ENCODE results near the gene NEDD9.

NEDD9 gene

GRCh38 chr6:11174242-11174611 lies 58.2 kb downstream of the NEDD9 start:
- TF ChIP-seq CTCF (IDR thresholded peaks at IDR 0.05) (no peak), ZFX (IDR thresholded peaks at IDR 0.05; ENCODE audit: borderline replicate concordance) (no peak)
- no peak overlapping the region for H3K27ac ChIP-seq

GRCh38 chr6:11172501-11173327 lies 59.8 kb downstream of the NEDD9 start:
- TF ChIP-seq CTCF (IDR thresholded peaks at IDR 0.05) (peak; percentile 93), ZFX (IDR thresholded peaks at IDR 0.05; ENCODE audit: borderline replicate concordance) (no peak)
- H3K27ac ChIP-seq = no peak overlapping the region

- no peak overlapping the region for H3K27ac ChIP-seq
- TF ChIP-seq ZFX (IDR thresholded peaks at IDR 0.05; ENCODE audit: borderline replicate concordance) = no peak
- no peak for TF ChIP-seq CTCF (IDR thresholded peaks at IDR 0.05)
Observed at GRCh38 chr6:11171952-11172351, 60.5 kb downstream of the NEDD9 start.

GRCh38 chr6:11168091-11168635 lies 64.3 kb downstream of the NEDD9 start:
- H3K27ac ChIP-seq = no peak overlapping the region
- no peak for TF ChIP-seq ZFX (IDR thresholded peaks at IDR 0.05; ENCODE audit: borderline replicate concordance)
- no peak for TF ChIP-seq CTCF (IDR thresholded peaks at IDR 0.05)

- no peak overlapping the region for H3K27ac ChIP-seq
- no peak for TF ChIP-seq CTCF (IDR thresholded peaks at IDR 0.05)
- no peak for TF ChIP-seq ZFX (IDR thresholded peaks at IDR 0.05; ENCODE audit: borderline replicate concordance)
Observed at GRCh38 chr6:11166948-11167347, 65.5 kb downstream of the NEDD9 start.

- TF ChIP-seq ZFX (IDR thresholded peaks at IDR 0.05; ENCODE audit: borderline replicate concordance) = no peak
- TF ChIP-seq CTCF (IDR thresholded peaks at IDR 0.05) = no peak
- no peak overlapping the region for H3K27ac ChIP-seq
Observed at GRCh38 chr6:11164717-11165646, 67.5 kb downstream of the NEDD9 start.
